MM.1S (cell line): Measurements from ENCODE around the gene GCN1.

ENCODE experiments used
- CTCF ChIP-seq: fragments of 300-600 bp; sonication (generic); IDR thresholded peaks from 2 replicates; pipeline ENCODE4 v1.5.1; 2016; ENCODE audit warnings: antibody characterized with exemption, low read length, mixed read lengths
- EZH2 ChIP-seq: fragments of 300-600 bp; sonication (generic); optimal IDR thresholded peaks from 2 replicates; pipeline ENCODE3; 2017; ENCODE audit warnings: low read depth, mild to moderate bottlenecking, antibody characterized with exemption, low read length, mixed read lengths

GRCh38 chr12:120139958-120140357 lies 54.6 kb downstream of the GCN1 start:
- TF ChIP-seq EZH2 = no peak
- TF ChIP-seq CTCF = no peak
